OCI-LY3 (cell line): ENCODE results near the gene POGLUT3.

Experiments used
- EZH2phosphoT487 ChIP-seq: fragments of 200-600 bp; shearing (Covaris generic); IDR thresholded peaks from 2 replicates; pipeline ENCODE4 v1.6.1; 2018; ENCODE audit warnings: antibody characterized with exemption, mixed run types, low read depth
- TF ChIP-seq, protein P1 (sequence below): fragments of 200-600, 300-600 bp; sonication (generic); IDR thresholded peaks from 2 replicates; pipeline ENCODE4 v1.5.1; 2014; ENCODE audit warnings: antibody characterized with exemption, low read length, low read depth

- TF ChIP-seq, protein P1, sequence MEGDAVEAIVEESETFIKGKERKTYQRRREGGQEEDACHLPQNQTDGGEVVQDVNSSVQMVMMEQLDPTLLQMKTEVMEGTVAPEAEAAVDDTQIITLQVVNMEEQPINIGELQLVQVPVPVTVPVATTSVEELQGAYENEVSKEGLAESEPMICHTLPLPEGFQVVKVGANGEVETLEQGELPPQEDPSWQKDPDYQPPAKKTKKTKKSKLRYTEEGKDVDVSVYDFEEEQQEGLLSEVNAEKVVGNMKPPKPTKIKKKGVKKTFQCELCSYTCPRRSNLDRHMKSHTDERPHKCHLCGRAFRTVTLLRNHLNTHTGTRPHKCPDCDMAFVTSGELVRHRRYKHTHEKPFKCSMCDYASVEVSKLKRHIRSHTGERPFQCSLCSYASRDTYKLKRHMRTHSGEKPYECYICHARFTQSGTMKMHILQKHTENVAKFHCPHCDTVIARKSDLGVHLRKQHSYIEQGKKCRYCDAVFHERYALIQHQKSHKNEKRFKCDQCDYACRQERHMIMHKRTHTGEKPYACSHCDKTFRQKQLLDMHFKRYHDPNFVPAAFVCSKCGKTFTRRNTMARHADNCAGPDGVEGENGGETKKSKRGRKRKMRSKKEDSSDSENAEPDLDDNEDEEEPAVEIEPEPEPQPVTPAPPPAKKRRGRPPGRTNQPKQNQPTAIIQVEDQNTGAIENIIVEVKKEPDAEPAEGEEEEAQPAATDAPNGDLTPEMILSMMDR: no peak
- no peak for TF ChIP-seq EZH2phosphoT487
Measured at GRCh38 chr11:108535384-108535955, 37.3 kb upstream of the POGLUT3 start.
